NOMO-1 treated with dmso at 0.1 percent for 144 hours (cell line): ENCODE results near the gene HPCAL1.
"Not testable (repeated sequence)": the region's sequence is repeated elsewhere in the genome, so short reads cannot be mapped to it uniquely, and the experiment has no call there.

Experiments used
- DNase-seq: peaks from one replicate; lab custom pipeline; 2025; ENCODE audit not compliant: unreplicated experiment; lab: John Stamatoyannopoulos, UW

Gene HPCAL1

DNA sequence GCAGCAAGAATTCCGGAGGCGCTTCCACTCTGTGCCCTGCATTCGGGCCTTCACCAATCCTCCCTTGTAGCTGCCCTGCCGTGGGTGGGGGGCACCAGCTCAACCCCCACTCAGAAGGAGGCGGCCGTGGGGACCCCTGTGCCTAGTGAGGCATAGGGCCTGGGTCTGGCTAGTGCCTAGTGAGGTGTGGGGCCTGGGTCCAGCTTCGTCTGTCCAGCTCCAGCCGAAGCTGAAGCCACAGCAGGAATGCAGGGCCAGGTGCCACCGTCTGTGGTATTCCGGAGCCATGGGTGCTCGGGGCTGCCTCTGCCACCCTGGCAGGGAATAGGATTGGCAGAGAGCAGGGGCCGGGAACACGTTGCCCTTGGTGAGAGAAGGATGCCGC is 133.1 kb downstream of the HPCAL1 start:
- no peak for DNase-seq

DNA sequence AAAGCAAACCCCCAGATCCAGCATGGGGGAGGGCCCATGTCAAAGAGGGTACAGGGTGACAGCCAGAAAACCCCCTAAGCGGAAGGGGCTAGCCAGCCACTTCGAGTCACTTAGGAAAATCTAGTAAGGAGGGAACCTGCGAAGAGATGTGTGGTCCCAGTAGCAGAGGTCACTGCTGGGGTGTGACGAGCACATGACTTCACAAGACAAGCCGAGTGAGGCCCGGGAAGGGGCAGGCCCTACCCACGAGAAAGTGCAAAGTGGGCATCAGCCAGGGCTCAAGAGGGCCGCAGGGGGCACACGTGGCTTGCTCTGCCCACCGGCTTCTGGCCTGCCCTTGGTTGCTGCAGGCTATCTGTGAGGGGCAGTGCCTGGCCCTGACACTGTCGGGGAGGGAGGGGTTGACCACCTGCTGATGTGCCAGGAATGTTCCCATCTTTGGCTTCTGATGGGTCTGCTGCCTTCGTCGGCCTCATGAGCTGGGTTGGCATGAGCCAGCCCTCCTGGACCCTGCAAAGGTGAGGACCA is 133.9 kb downstream of the HPCAL1 start:
- DNase-seq = no peak

DNA sequence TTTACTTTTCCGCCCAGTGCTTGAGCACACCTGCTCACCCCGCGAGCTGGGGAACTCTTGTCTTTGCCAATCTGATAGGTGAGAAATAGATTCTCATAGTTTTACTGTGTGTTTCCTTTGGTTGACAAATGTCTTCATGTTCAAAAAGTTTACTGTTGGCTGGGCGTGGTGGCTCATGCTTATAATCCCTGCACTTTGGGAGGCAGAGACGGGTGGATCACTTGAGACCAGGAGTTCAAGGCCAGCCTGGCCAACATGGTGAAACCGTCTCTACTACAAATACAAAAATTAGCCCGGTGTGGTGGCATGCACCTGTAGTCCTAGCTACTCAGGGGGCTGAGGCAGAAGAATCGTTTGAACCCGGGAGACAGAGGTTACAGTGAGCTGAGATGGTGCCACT is 135.1 kb downstream of the HPCAL1 start:
- no peak for DNase-seq

- no peak for DNase-seq
These were observed 136.0 kb downstream of the HPCAL1 start for GRCh38 chr2:10438688-10439087.

DNA sequence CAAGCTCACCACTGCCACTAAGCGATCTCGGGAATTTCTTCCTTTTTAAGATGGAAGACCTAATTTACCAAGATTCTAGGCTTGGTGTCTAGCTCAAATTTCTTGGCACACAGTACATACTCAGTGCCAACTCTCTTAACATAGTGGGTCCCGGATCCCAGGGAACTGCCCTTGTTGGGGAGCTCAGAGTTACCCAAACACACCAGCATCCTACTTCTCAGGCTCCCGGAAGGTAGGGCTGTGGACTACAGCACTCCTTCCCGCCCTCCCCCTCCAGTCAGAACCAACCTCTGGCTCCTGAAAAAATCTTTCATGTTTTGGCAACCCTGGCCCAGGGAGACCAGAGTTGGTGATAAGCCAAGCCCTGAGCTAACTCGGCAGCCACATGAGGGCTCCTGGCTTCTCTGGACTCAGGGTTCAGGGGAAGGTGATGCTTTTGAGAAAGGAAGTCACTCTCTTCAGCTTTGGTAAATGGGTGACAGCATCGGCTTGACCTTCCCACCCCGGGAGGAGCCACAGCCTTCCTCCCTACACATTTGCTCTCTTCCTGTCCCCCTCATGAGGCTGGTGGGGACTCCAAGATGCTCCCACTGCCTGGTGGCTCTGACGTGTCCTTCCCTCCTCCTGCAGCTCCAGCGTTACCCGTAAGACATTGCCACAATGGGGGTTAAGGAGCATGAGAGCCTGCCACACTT is 136.6 kb downstream of the HPCAL1 start:
- no peak for DNase-seq

GRCh38 chr2:10439971-10440370 is 137.3 kb downstream of the HPCAL1 start:
- DNase-seq = no peak

- no peak for DNase-seq
These were observed 138.0 kb downstream of the HPCAL1 start for GRCh38 chr2:10440736-10441135.

DNA sequence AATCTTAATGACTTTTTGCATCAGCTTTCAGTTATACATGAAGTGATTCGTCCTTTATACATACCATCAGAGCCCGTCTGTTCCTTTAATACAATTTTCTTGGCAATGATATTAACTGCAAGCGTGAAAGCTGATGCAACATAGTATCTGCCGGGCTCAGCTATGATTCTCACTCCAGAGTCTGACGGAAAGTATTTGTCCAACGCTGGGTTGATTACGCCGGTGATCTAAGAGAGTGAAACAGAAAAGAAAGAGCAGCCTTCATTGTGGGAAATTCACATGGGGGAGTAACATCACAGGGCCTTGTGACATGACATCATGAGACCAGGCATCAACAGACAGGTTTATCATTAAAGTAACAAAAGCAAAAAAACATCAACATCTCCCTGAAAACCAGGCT is 139.2 kb downstream of the HPCAL1 start:
- no peak for DNase-seq

DNA sequence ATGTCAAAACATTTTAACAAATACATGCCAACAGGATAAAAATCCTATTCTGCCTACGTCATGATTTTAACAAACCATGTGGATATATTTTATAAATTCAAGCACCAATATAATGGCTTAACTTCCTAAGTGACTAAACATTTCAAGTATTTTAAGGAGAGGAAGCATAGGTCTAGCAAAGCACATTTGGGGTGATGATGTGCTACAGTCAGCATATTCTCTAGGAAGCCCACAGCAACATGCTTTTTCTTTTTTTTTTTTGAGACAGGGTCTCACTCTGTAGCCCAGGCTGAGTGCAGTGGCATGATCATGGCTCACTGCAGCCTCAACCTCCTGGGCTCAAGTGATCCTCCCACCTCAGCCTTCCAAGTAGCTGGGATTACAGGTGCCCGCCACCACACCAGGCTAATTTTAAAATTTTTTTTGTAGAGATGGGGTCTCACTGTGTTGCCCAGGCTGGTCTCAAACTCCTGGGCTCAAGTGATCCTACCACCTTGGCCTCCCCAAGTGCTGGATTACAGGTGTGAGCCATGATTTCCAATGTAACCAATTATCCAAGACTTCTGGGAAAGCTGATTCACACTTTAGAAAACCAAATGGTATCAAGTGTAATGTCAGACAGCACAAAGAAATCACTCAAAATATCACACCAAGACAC is 139.9 kb downstream of the HPCAL1 start:
- not testable (repeated sequence) for DNase-seq

DNA sequence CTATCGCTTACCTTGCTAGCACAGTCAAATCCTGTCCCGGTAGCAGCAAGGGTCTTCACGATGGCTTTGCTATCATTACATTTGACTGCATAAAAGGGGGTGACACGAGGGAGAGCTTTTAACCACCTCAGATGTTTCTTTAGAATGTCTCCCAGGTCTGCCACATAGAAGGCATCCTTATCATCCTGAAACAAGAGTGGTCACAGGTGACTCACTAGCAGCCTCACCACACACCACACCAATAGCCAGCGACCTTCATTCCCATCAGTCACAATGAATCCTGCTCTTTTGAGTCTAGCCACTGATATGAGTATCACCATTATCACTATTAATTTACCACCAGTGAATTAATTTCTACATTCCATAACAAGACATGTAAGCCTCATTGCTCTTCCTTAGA is 141.8 kb downstream of the HPCAL1 start:
- no peak for DNase-seq

GRCh38 chr2:10446631-10447030 is 143.9 kb downstream of the HPCAL1 start:
- no peak for DNase-seq

DNA sequence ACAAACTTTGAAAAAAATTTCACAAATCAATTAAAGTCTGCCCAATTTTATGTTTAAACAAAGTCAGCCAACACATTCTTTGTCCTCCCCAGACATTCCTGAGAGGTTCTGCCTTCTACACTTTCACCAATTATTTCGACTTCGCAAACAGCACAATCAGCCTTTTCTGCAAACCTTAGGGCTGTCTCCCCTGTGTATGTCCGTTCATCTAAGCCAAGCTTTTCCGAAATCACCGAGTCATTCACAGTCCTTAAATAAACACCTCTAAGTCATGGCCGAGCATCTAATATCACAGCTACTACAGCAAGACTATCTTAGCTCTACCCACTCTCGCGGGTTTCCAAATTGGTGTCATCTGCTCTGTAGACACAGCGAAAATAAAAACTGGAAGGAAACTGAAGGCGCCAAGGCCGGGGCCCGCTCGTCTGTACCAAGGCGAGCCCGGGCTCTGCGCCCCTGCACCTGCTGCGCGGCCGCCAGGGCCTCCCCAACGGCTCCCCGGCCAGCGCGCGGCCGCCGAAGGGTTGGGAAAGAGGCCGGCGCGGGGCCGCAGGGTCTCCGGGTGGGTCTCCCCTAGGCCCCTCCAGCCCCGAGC is 144.7 kb downstream of the HPCAL1 start:
- DNase-seq = peak; percentile 35

DNA sequence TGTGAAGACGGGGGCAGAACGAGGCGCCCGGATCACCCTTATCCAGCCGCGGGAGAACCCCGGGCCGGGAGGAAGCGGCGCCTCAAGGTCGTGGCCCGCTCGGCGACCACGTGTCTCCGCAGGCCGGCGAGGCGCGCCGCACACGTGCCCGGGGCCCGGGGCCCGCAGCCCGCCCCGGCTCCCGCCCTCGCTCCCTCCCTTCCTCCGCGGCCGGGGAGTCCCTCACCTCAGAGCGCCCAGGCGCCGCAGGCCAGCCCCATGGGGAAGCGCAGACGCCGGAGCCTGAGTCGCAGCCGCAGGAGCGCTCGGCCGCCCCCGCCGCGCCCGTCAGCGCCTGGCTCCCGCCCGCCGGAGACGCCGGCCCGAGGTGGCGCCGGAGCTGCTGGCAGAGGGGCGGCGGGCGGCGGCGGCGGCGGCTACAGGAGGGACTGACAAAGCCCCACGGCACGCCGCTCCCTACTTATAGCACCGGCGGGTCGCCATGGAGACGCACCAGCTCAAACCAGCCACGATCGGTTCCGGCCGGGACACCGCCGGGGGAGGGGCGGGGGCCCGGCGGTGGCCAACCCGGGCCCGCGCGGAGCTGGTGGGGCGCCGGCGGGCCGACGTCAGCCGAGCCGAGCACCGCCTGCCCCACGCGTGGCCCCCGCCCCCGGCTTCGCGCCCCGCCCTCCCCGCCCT is 145.3 kb downstream of the HPCAL1 start, which contains the start of gene ODC1:
Gene ODC1 (minus strand): TSS at position 433 of the 681 bp plus-strand sequence. CDS start 3,295 bp downstream, outside the sequence.
- DNase-seq = peak; percentile 95

- peak; percentile 95 for DNase-seq
These were observed 146.1 kb downstream of the HPCAL1 start for GRCh38 chr2:10448576-10449485.

DNA sequence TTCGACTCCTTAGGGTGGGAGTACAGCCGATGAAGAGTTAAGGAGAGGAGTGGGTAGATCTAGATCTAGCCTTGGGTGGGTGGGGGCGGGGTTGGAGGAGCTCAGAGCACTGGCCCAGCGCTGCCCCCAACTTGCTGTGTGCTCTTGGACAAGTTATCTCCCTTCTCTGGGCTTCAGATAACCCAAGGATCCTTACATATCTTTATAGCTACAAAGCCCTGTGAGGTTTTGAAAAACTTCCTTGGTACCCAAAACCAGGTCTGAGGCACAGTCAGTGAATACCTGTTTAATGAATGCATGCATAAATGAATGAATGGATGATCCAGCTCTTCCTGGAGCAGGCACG is 146.8 kb downstream of the HPCAL1 start:
- DNase-seq = no peak

DNA sequence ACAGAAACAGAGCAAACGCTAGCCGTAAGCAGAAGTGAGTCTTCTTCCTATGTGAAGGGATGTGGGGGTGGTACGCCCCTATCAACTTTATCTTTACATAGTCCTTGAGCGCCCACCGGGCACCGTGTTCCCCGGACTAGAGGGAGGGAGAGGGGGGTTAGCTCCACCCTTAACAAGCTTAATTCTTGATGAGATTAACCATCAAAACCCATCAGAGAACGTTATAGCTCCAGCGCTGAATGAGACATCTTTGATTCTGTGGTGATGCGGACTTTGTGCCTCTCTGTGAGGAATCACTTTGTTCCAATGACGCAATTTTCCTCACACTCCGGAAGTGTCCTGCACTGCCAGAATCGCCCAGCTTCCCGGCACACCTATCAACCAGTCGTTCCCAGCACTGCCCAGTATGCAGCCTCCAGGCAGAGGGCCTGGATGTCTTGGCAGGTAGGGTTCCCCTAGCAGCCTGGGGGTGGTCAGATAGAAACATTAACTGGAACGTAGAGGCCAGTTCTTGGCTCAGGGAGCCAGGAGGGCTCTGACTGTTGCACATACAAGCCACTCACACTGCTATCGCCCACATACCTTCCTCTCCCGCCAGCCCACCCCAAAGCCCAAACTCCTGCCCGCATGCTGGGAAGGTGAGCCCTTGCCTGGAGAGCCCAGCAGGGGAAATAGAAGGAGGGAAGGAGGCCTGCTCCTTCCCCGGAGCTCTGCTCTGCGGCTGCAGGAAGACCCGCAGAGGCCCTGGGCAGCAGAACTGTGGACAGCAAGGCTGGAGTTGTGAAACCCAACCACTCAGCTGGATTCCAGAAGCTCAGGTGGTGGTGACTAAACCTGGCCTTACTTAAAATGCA is 147.4 kb downstream of the HPCAL1 start:
- no peak for DNase-seq

GRCh38 chr2:10451819-10452218 is 149.1 kb downstream of the HPCAL1 start:
- no peak for DNase-seq

DNA sequence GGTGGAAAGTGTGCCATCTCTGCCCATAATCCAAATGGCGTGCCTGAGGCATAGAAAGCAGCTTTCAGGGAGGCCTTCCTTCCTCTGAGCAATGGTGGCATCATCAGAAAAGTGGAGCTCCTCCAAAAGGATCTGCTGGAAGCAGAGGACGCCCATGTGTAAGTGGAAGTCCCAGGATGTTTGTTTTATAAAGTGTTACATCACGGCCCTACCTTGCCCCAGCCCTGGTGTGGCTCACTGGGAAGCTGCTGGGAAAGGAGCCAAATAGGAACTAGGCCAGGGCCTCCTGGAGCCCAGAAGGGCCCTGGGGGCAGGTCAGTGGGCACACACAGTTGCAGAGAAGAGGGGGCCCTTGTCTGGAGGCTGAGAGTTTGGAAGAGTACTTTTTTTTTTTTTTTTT is 149.6 kb downstream of the HPCAL1 start:
- DNase-seq = no peak
